Nephron progenitor cell (in vitro differentiated cells): ENCODE measurements around the gene FAM221B.

Source experiments
- DNase-seq: peaks from one replicate; pipeline ENCODE4 v3.0.0; 2021
- H3K27ac Mint-ChIP-seq: 2 replicates; pipeline ENCODE4 v1.8.0; 2021; ENCODE audit warnings: mild to moderate bottlenecking, moderate library complexity, mixed read lengths
- H3K27me3 Mint-ChIP-seq: 2 replicates; pipeline ENCODE4 v1.8.0; 2021; ENCODE audit warnings: mild to moderate bottlenecking, low read depth, mixed read lengths; ENCODE audit not compliant: poor library complexity
- H3K36me3 Mint-ChIP-seq: 2 replicates; pipeline ENCODE4 v1.8.0; 2021; ENCODE audit warnings: low read depth, mixed read lengths
- H3K4me1 Mint-ChIP-seq: 2 replicates; pipeline ENCODE4 v1.8.0; 2021; ENCODE audit warnings: mixed read lengths
- H3K4me3 Mint-ChIP-seq: 2 replicates; pipeline ENCODE4 v1.8.0; 2021; ENCODE audit warnings: mild to moderate bottlenecking, moderate library complexity, mixed read lengths
- H3K9me3 Mint-ChIP-seq: 2 replicates; pipeline ENCODE4 v1.8.0; 2021; ENCODE audit warnings: mild to moderate bottlenecking, moderate library complexity, mixed read lengths
- TF ChIP-seq, protein P1 (sequence below): fragments of 200-600 bp; sonication (generic); IDR thresholded peaks from 2 replicates; pipeline ENCODE4 v1.5.0; 2021; ENCODE audit warnings: antibody characterized with exemption

Gene FAM221B

DNA sequence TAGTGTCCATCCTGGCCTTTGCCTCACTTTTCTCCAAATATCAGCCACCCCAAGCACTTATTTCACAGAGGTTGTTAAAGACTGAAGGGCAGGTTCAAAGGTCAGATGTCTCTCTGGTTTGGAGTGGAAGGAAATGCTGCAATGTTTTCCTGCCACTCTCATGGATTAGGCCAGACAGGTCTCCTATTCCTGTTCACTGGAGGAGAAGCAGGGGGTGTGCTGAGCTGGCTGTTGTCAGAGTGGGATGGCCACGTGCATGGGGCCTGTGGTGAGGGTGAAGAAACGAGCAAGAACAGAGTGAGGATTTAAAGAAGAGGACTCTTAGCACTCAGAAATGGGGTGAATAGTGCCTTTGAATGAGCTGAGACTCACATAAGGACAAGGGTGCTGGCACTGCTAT, 7.2 kb upstream of the FAM221B start:
- H3K27ac Mint-ChIP-seq: peak overlapping the region; percentile 12
- no peaks in the 10 kb centered on the region for H3K9me3 Mint-ChIP-seq
- peaks cover 53% of the 10 kb centered on the region for H3K4me1 Mint-ChIP-seq
- DNase-seq: no peak
- H3K36me3 Mint-ChIP-seq: peaks cover 16% of the 10 kb centered on the region
- H3K4me3 Mint-ChIP-seq: no peak overlapping the region
- peaks cover 21% of the 10 kb centered on the region for H3K27me3 Mint-ChIP-seq
- TF ChIP-seq, protein P1, sequence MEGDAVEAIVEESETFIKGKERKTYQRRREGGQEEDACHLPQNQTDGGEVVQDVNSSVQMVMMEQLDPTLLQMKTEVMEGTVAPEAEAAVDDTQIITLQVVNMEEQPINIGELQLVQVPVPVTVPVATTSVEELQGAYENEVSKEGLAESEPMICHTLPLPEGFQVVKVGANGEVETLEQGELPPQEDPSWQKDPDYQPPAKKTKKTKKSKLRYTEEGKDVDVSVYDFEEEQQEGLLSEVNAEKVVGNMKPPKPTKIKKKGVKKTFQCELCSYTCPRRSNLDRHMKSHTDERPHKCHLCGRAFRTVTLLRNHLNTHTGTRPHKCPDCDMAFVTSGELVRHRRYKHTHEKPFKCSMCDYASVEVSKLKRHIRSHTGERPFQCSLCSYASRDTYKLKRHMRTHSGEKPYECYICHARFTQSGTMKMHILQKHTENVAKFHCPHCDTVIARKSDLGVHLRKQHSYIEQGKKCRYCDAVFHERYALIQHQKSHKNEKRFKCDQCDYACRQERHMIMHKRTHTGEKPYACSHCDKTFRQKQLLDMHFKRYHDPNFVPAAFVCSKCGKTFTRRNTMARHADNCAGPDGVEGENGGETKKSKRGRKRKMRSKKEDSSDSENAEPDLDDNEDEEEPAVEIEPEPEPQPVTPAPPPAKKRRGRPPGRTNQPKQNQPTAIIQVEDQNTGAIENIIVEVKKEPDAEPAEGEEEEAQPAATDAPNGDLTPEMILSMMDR: no peak

DNA sequence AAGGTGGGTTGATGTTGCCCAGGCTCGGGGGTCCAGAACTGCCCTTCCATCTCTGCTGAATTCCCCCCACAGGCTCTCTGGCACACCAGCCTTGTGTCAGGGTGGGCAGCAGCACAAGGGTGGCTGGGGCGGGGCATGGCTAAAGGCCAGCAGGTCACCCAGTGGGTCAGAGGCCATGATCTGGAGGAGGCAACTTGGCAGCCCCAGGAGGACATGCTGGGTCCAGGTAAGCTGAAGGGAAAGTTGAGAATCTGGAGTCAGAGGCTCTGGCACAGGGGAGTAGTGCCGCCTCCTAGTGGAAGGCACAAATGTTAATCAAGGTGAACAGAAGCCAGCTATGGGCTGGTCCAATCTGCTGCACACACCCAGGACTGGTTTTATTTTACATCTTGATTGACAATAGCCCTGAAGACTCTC, 6.7 kb upstream of the FAM221B start:
- peaks cover 16% of the 10 kb centered on the region for H3K36me3 Mint-ChIP-seq
- H3K27ac Mint-ChIP-seq: no peak overlapping the region
- peaks cover 22% of the 10 kb centered on the region for H3K27me3 Mint-ChIP-seq
- H3K9me3 Mint-ChIP-seq: no peaks in the 10 kb centered on the region
- DNase-seq: no peak
- peaks cover 58% of the 10 kb centered on the region for H3K4me1 Mint-ChIP-seq
- TF ChIP-seq, protein P1: no peak
- no peak overlapping the region for H3K4me3 Mint-ChIP-seq

DNA sequence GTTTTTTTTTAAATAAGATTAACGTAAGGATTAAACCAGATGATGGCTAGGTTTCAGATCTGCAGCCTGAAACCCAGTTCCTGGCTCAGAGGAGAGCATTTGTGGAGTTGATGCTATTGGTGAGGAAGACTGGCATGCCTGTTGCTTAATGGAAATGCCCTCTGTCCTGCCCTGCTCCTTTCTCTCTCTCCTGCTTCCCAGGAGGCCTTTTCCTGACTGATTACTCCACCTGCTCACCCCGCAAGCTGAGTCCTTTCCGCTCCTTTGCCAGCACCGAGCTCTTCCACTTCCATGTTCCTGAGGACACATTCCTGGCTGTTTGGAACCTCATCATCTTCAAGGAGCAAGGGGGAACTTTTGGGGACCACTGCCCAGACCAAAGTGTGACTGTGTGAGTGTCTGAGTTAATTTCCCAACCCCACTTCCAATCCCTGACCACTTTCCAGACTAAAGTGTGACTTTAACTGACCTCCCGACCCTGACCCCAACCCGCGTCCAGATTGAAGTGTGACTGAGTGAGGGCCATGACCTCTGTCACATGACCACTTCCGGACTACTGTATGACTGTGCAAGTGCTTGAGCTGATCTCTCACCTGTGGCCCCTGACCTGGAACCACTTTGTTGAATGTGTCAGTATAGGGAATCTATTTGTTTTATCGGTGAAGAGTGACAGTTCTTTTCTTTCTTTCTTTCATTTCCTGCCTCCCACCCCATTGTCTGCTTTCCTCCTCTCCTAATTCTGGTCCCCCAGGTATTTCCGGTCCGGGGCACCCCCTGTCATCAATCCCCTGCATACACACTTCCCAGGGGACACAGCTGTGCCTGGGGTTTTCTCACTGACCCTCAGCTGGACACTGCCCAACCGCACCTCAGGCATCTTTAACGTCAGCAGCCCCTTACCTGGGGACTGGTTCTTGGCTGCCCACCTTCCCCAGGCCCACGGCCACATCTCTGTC, 6.0 kb upstream of the FAM221B start:
- H3K9me3 Mint-ChIP-seq: no peaks in the 10 kb centered on the region
- DNase-seq: no peak
- peak overlapping the region; percentile 87 for H3K27ac Mint-ChIP-seq
- H3K4me1 Mint-ChIP-seq: peaks cover 65% of the 10 kb centered on the region
- peaks cover 22% of the 10 kb centered on the region for H3K27me3 Mint-ChIP-seq
- H3K36me3 Mint-ChIP-seq: peaks cover 16% of the 10 kb centered on the region
- TF ChIP-seq, protein P1: no peak
- peak overlapping the region; percentile 10 for H3K4me3 Mint-ChIP-seq

DNA sequence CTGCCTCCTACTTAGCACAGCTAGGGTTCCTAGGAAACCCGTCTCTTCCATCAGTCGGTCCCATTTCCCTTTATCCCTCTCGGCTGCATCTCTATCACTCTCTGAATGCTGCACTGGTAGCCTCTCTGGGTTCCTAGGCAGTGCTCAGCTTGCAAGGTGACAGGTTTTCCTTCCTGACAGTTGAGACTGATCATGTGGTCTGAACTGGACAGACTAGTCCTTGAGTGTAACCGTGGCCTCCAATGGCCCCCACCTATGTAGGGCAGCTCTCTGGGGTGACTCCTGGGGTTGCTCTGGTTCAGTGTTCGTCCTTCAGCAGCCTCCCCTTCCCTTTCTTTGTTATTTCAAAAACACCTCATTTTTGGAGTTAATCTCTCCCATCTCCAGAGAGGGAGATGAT, 4.3 kb upstream of the FAM221B start:
- H3K4me1 Mint-ChIP-seq: peaks cover 79% of the 10 kb centered on the region

DNA sequence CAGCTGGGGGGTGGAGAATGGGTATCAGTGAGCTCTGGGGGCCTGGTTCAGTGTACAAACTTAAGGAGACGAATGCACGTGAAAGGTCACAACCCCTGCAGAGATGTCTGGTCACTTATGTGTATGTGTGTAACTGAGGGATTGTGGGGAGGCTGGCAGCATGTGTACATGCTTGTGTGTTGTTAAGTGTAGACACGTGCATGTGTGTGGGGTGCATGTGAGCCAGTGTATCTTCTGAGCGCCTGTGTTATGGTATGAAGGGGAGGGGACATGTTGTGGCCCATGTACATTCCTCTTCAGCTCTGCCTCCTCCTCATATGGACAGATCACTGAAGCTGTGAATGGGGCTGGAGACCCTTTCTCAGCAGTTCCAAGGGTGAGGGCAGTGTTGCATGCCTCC, 2.5 kb upstream of the FAM221B start:
- peaks cover 18% of the 10 kb centered on the region for H3K27me3 Mint-ChIP-seq
- peaks cover 92% of the 10 kb centered on the region for H3K4me1 Mint-ChIP-seq
- no peak overlapping the region for H3K27ac Mint-ChIP-seq
- peak overlapping the region; percentile 31 for H3K4me3 Mint-ChIP-seq
- TF ChIP-seq, protein P1: no peak
- DNase-seq: no peak
- H3K36me3 Mint-ChIP-seq: peaks cover 4% of the 10 kb centered on the region
- H3K9me3 Mint-ChIP-seq: no peaks in the 10 kb centered on the region

More for the DNA sequence above, 4.3 kb upstream of the FAM221B start:
- H3K36me3 Mint-ChIP-seq: peaks cover 4% of the 10 kb centered on the region
- TF ChIP-seq, protein P1: no peak
- H3K27ac Mint-ChIP-seq: no peak overlapping the region
- H3K9me3 Mint-ChIP-seq: no peaks in the 10 kb centered on the region
- peaks cover 17% of the 10 kb centered on the region for H3K27me3 Mint-ChIP-seq
- DNase-seq: no peak
- no peak overlapping the region for H3K4me3 Mint-ChIP-seq

DNA sequence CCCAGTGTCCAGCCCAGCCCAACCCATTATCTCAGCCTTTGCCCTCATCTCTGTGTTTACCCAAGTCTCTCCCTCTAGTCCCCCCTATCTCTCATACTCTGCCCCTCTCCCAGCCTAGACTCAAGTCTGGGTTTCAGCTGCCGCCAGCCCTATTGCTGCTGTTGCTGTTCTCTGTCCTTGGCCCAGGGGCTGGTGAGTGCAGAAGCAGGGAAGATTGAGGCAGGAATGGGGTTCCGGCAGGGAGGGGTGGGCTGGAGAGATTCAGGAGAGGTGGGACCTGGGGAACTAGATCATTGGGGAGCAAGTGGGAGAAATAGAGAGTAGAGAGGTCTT, 1.2 kb upstream of the FAM221B start:
- H3K36me3 Mint-ChIP-seq: no peaks in the 10 kb centered on the region
- peaks cover 81% of the 10 kb centered on the region for H3K4me1 Mint-ChIP-seq
- no peak overlapping the region for H3K27ac Mint-ChIP-seq
- H3K4me3 Mint-ChIP-seq: peak overlapping the region; percentile 90
- no peaks in the 10 kb centered on the region for H3K9me3 Mint-ChIP-seq
- DNase-seq: no peak
- TF ChIP-seq, protein P1: no peak
- peaks cover 18% of the 10 kb centered on the region for H3K27me3 Mint-ChIP-seq
